HEK293 (cell line): ENCODE measurements around the gene NFATC1.

Experiments
- CTCF ChIA-PET: fragments of 350-600 bp; formaldehyde crosslinking; extraction: SDS; loops from one replicate; lab custom pipeline; 2021; ENCODE audit warnings: antibody characterized with exemption; lab: Yijun Ruan, JAX
- POLR2A ChIA-PET: fragments of 300-600 bp; formaldehyde crosslinking; extraction: SDS; loops from one replicate; lab custom pipeline; 2020; ENCODE audit warnings: antibody characterized with exemption, inconsistent platforms; lab: Yijun Ruan, JAX
- H3K27ac ChIP-seq: fragments of 200-500 bp; sonication (Bioruptor generic); 2 replicates; pipeline ENCODE4 v1.5.1; 2014; ENCODE audit warnings: low read depth, low read length, control low read depth, inconsistent platforms; ENCODE audit errors: extremely low read depth
- H3K36me3 ChIP-seq, 2 experiments: fragments of 200-500 bp in 1 of 2; sonication (Bioruptor generic) in 1 of 2; 1 replicate in 1 of 2; 2 replicates in 1 of 2; pipeline ENCODE4 v1.5.1; 2014 to 2017; ENCODE audit warnings: inconsistent platforms in 2 of 2, low read length in 2 of 2; ENCODE audit not compliant: control insufficient read depth in 2 of 2, insufficient read depth in 1 of 2
- H3K4me1 ChIP-seq: fragments of 200-500 bp; sonication (Bioruptor generic); 2 replicates; pipeline ENCODE4 v1.5.1; 2014; ENCODE audit warnings: mild to moderate bottlenecking, low read length, inconsistent platforms; ENCODE audit not compliant: control insufficient read depth, insufficient read depth
- H3K4me3 ChIP-seq: 2 replicates; pipeline ENCODE4 v1.5.1; 2011; ENCODE audit warnings: low read depth, mild to moderate bottlenecking, control low read depth, low read length, moderate library complexity
- H3K9me3 ChIP-seq: fragments of 200-500 bp; sonication (Bioruptor generic); 2 replicates; pipeline ENCODE4 v1.5.1; 2014; ENCODE audit warnings: low read depth, low read length, inconsistent platforms; ENCODE audit not compliant: control insufficient read depth, insufficient read depth
- INSM2 ChIP-seq: fragments of 450-650 bp; formaldehyde crosslinking; IDR thresholded peaks from 2 replicates; pipeline ENCODE4 v1.5.1; 2016; ENCODE audit warnings: missing biosample characterization, missing genetic modification characterization
- KLF8 ChIP-seq: fragments of 450-650 bp; formaldehyde crosslinking; IDR thresholded peaks from 2 replicates; pipeline ENCODE4 v1.5.1; 2016; ENCODE audit warnings: missing biosample characterization, missing genetic modification characterization
- PRDM2 ChIP-seq: fragments of 450-650 bp; formaldehyde crosslinking; IDR thresholded peaks from 2 replicates; pipeline ENCODE4 v1.5.1; 2016; ENCODE audit warnings: missing biosample characterization, missing genetic modification characterization, borderline replicate concordance
- REPIN1 ChIP-seq: fragments of 450-650 bp; formaldehyde crosslinking; IDR thresholded peaks from 2 replicates; pipeline ENCODE4 v1.5.1; 2017; ENCODE audit warnings: missing biosample characterization, missing genetic modification characterization, low read depth
- SALL2 ChIP-seq: fragments of 450-650 bp; formaldehyde crosslinking; IDR thresholded peaks from 2 replicates; pipeline ENCODE4 v1.5.0; 2017; ENCODE audit warnings: missing biosample characterization, mild to moderate bottlenecking, missing genetic modification characterization, borderline replicate concordance
- ZBTB26 ChIP-seq: fragments of 450-650 bp; formaldehyde crosslinking; optimal IDR thresholded peaks from 2 replicates; pipeline ENCODE3; 2016; ENCODE audit warnings: missing biosample characterization, mild to moderate bottlenecking, missing genetic modification characterization
- ZBTB7A ChIP-seq: fragments of 450-650 bp; formaldehyde crosslinking; IDR thresholded peaks from 2 replicates; pipeline ENCODE4 v1.5.1; 2016; ENCODE audit warnings: low read depth, missing biosample characterization, missing genetic modification characterization
- ZNF114 ChIP-seq: fragments of 450-650 bp; formaldehyde crosslinking; IDR thresholded peaks from 2 replicates; pipeline ENCODE4 v1.5.0; 2017; ENCODE audit warnings: missing biosample characterization, missing genetic modification characterization
- ZNF302 ChIP-seq: fragments of 450-650 bp; formaldehyde crosslinking; IDR thresholded peaks from 2 replicates; pipeline ENCODE4 v1.5.1; 2016; ENCODE audit warnings: missing biosample characterization, missing genetic modification characterization, low read depth
- ZNF48 ChIP-seq: fragments of 450-650 bp; formaldehyde crosslinking; IDR thresholded peaks from 2 replicates; pipeline ENCODE4 v1.5.1; 2016; ENCODE audit warnings: missing biosample characterization, missing genetic modification characterization
- ZNF488 ChIP-seq: fragments of 450-650 bp; formaldehyde crosslinking; IDR thresholded peaks from 2 replicates; pipeline ENCODE4 v1.5.1; 2016; ENCODE audit warnings: missing biosample characterization, missing genetic modification characterization
- ZNF521 ChIP-seq: fragments of 450-650 bp; formaldehyde crosslinking; IDR thresholded peaks from 2 replicates; pipeline ENCODE4 v1.5.1; 2017; ENCODE audit warnings: missing biosample characterization, mild to moderate bottlenecking, missing genetic modification characterization
- ZNF530 ChIP-seq: fragments of 450-650 bp; formaldehyde crosslinking; IDR thresholded peaks from 2 replicates; pipeline ENCODE4 v1.5.1; 2016; ENCODE audit warnings: low read depth, missing biosample characterization, missing genetic modification characterization
- ZNF560 ChIP-seq: fragments of 450-650 bp; formaldehyde crosslinking; IDR thresholded peaks from 2 replicates; pipeline ENCODE4 v1.5.1; 2017; ENCODE audit warnings: missing biosample characterization, missing genetic modification characterization, borderline replicate concordance
- ZNF610 ChIP-seq: fragments of 450-650 bp; formaldehyde crosslinking; IDR thresholded peaks from 2 replicates; pipeline ENCODE4 v1.5.1; 2016; ENCODE audit warnings: missing biosample characterization, missing genetic modification characterization, borderline replicate concordance
- ZNF768 ChIP-seq: fragments of 450-650 bp; formaldehyde crosslinking; IDR thresholded peaks from 2 replicates; pipeline ENCODE4 v1.5.1; 2018; ENCODE audit warnings: missing biosample characterization, mild to moderate bottlenecking, missing genetic modification characterization
- ZNF843 ChIP-seq: fragments of 450-650 bp; formaldehyde crosslinking; IDR thresholded peaks from 2 replicates; pipeline ENCODE4 v1.5.1; 2016; ENCODE audit warnings: missing biosample characterization, missing genetic modification characterization
- TF ChIP-seq, protein P1 (sequence below): fragments of 450-650 bp; formaldehyde crosslinking; IDR thresholded peaks from 2 replicates; pipeline ENCODE4 v1.5.0; 2017; ENCODE audit warnings: missing biosample characterization, missing genetic modification characterization, borderline replicate concordance
- TF ChIP-seq, protein P2 (sequence below): fragments of 450-650 bp; formaldehyde crosslinking; IDR thresholded peaks from 2 replicates; pipeline ENCODE4 v1.5.1; 2016; ENCODE audit warnings: missing biosample characterization, missing genetic modification characterization

Gene NFATC1

GRCh38 chr18:79548621-79548985 is 152.9 kb downstream of the NFATC1 start:
- POLR2A ChIA-PET = no interaction called here
- H3K27ac ChIP-seq = no peak overlapping the region
- no peaks in the 10 kb centered on the region for H3K36me3 ChIP-seq
- H3K9me3 ChIP-seq = no peaks in the 10 kb centered on the region
- H3K4me1 ChIP-seq = no peaks in the 10 kb centered on the region
- H3K4me3 ChIP-seq = no peak overlapping the region
- CTCF ChIA-PET = interaction anchor here (0.7 kb wide), 1 partner anchor 52 kb away, joined by 3 read pairs; no protein-coding TSS in a partner anchor
- no peak for TF ChIP-seq ZNF114 (tag by site-specific recombination)
- TF ChIP-seq ZNF302 = no peak
- TF ChIP-seq ZBTB26 (tag by site-specific recombination) = no peak
- TF ChIP-seq, protein P1, sequence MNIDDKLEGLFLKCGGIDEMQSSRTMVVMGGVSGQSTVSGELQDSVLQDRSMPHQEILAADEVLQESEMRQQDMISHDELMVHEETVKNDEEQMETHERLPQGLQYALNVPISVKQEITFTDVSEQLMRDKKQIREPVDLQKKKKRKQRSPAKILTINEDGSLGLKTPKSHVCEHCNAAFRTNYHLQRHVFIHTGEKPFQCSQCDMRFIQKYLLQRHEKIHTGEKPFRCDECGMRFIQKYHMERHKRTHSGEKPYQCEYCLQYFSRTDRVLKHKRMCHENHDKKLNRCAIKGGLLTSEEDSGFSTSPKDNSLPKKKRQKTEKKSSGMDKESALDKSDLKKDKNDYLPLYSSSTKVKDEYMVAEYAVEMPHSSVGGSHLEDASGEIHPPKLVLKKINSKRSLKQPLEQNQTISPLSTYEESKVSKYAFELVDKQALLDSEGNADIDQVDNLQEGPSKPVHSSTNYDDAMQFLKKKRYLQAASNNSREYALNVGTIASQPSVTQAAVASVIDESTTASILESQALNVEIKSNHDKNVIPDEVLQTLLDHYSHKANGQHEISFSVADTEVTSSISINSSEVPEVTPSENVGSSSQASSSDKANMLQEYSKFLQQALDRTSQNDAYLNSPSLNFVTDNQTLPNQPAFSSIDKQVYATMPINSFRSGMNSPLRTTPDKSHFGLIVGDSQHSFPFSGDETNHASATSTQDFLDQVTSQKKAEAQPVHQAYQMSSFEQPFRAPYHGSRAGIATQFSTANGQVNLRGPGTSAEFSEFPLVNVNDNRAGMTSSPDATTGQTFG (tag by site-specific recombination) = no peak
- no peak for TF ChIP-seq ZNF843
- TF ChIP-seq INSM2 (tag by site-specific recombination) = no peak

GRCh38 chr18:79548986-79549637 is 153.4 kb downstream of the NFATC1 start:
- no peaks in the 10 kb centered on the region for H3K4me1 ChIP-seq
- H3K36me3 ChIP-seq = no peaks in the 10 kb centered on the region
- ChIA-PET CTCF (interaction anchor here (0.7 kb wide), 1 partner anchor 51 kb away, joined by 3 read pairs; no protein-coding TSS in a partner anchor), POLR2A (no interaction called here)
- H3K27ac ChIP-seq = no peak overlapping the region
- no peak overlapping the region for H3K4me3 ChIP-seq
- no peak for TF ChIP-seq KLF8 (tag by site-specific recombination)
- no peak for TF ChIP-seq ZNF521 (tag by site-specific recombination)
- TF ChIP-seq ZNF560 = no peak
- no peak for TF ChIP-seq ZNF488 (tag by site-specific recombination)
- no peak for TF ChIP-seq SALL2 (tag by site-specific recombination)
- TF ChIP-seq ZNF610 = no peak
- TF ChIP-seq REPIN1 (tag by site-specific recombination) = no peak
- no peak for TF ChIP-seq ZNF48
- no peak for TF ChIP-seq ZNF768 (tag by site-specific recombination)
- TF ChIP-seq ZBTB7A = no peak
- TF ChIP-seq ZNF530 (tag by site-specific recombination) = no peak
- TF ChIP-seq, protein P2, sequence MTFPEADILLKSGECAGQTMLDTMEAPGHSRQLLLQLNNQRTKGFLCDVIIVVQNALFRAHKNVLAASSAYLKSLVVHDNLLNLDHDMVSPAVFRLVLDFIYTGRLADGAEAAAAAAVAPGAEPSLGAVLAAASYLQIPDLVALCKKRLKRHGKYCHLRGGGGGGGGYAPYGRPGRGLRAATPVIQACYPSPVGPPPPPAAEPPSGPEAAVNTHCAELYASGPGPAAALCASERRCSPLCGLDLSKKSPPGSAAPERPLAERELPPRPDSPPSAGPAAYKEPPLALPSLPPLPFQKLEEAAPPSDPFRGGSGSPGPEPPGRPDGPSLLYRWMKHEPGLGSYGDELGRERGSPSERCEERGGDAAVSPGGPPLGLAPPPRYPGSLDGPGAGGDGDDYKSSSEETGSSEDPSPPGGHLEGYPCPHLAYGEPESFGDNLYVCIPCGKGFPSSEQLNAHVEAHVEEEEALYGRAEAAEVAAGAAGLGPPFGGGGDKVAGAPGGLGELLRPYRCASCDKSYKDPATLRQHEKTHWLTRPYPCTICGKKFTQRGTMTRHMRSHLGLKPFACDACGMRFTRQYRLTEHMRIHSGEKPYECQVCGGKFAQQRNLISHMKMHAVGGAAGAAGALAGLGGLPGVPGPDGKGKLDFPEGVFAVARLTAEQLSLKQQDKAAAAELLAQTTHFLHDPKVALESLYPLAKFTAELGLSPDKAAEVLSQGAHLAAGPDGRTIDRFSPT (tag by site-specific recombination) = no peak
- no peak for TF ChIP-seq PRDM2 (tag by site-specific recombination)
- no peaks in the 10 kb centered on the region for H3K9me3 ChIP-seq
